OCI-LY3 (cell line): Measurements from ENCODE around the gene CLK2.
A peak's percentile ranks its signal among the peaks of the same experiment; 100 is the strongest.

ENCODE experiments used
- CTCF ChIP-seq: fragments of 200-600, 300-600 bp; sonication (generic); IDR thresholded peaks from 2 replicates; pipeline ENCODE4 v1.5.1; 2014; ENCODE audit warnings: antibody characterized with exemption, low read length, low read depth
- EZH2phosphoT487 ChIP-seq: fragments of 200-600 bp; shearing (Covaris generic); IDR thresholded peaks from 2 replicates; pipeline ENCODE4 v1.6.1; 2018; ENCODE audit warnings: antibody characterized with exemption, mixed run types, low read depth

GRCh38 chr1:155226910-155227260 is 46.4 kb downstream of the CLK2 start:
- TF ChIP-seq CTCF, result 0 out of 2 replicates have a peak, but pooled peaks have one; percentile 31
- TF ChIP-seq EZH2phosphoT487, result no peak
